ENCODE results near the gene GDE1.

The GDE1 gene

GRCh38 chr16:19523559-19524355 lies 1.9 kb upstream of the GDE1 start, which contains the start of gene CCP110:
Gene CCP110, plus strand, starts transcription at chr16:19523942. Its CDS starts 3,940 bp downstream, at chr16:19527882.
- peak; percentile 76 to 82 for DNase-seq

GRCh38 chr16:19523184-19523558 lies 1.3 kb upstream of the GDE1 start:
- no peak for DNase-seq

GRCh38 chr16:19522760-19523159 lies 862 bp upstream of the GDE1 start:
- no peak for DNase-seq

GRCh38 chr16:19522397-19522732 lies 467 bp upstream of the GDE1 start:
- DNase-seq, result no peak

- peak in 1 of 2 experiments; percentile 7 for DNase-seq
Measured at GRCh38 chr16:19520861-19521331, 1.0 kb downstream of the GDE1 start.

- DNase-seq, result no peak
Measured at GRCh38 chr16:19518388-19518787, 3.5 kb downstream of the GDE1 start.

GRCh38 chr16:19517424-19518089 lies 4.3 kb downstream of the GDE1 start:
- DNase-seq, result no peak

- no peak for DNase-seq
Measured at GRCh38 chr16:19515757-19516156, 6.1 kb downstream of the GDE1 start.

GRCh38 chr16:19513377-19514053 lies 8.4 kb downstream of the GDE1 start:
- DNase-seq, result peak; percentile 21 to 32

GRCh38 chr16:19512297-19512696 lies 9.6 kb downstream of the GDE1 start:
- DNase-seq, result no peak

GRCh38 chr16:19507867-19508266 lies 14.0 kb downstream of the GDE1 start:
- DNase-seq, result no peak

- no peak for DNase-seq
Measured at GRCh38 chr16:19506965-19507364, 14.9 kb downstream of the GDE1 start.

GRCh38 chr16:19505600-19506303 lies 16.1 kb downstream of the GDE1 start:
- no peak for DNase-seq

- DNase-seq, result no peak
Measured at GRCh38 chr16:19503461-19504075, 18.3 kb downstream of the GDE1 start.

GRCh38 chr16:19502395-19503131 lies 19.3 kb downstream of the GDE1 start:
- DNase-seq, result peak; percentile 45 to 48

GRCh38 chr16:19499481-19499880 lies 22.4 kb downstream of the GDE1 start:
- no peak for DNase-seq

- DNase-seq, result no peak
Measured at GRCh38 chr16:19499006-19499405, 22.9 kb downstream of the GDE1 start.

GRCh38 chr16:19497176-19497575 lies 24.7 kb downstream of the GDE1 start:
- DNase-seq, result no peak

- DNase-seq, result no peak
Measured at GRCh38 chr16:19490619-19491018, 31.3 kb downstream of the GDE1 start.

GRCh38 chr16:19488213-19488640 lies 33.7 kb downstream of the GDE1 start:
- no peak for DNase-seq

GRCh38 chr16:19486750-19487325 lies 35.1 kb downstream of the GDE1 start:
- DNase-seq, result no peak
